IPS-15b (cell line): ENCODE measurements around the gene DPYSL3.

ENCODE experiments used
- H3K27me3 ChIP-seq: one replicate; pipeline ENCODE4 v1.6.1; 2013; ENCODE audit warnings: low read length; ENCODE audit not compliant: control insufficient read depth, insufficient read depth
- H3K36me3 ChIP-seq: one replicate; pipeline ENCODE4 v1.6.1; 2013; ENCODE audit warnings: low read length; ENCODE audit not compliant: control insufficient read depth, insufficient read depth
- H3K4me1 ChIP-seq: one replicate; pipeline ENCODE4 v1.6.1; 2013; ENCODE audit warnings: mild to moderate bottlenecking, low read length; ENCODE audit not compliant: control insufficient read depth, insufficient read depth
- H3K4me3 ChIP-seq: one replicate; pipeline ENCODE4 v1.5.1; 2013; ENCODE audit warnings: low read depth, low read length
- H3K9ac ChIP-seq: one replicate; pipeline ENCODE4 v1.6.1; 2013; ENCODE audit warnings: low read depth, mild to moderate bottlenecking, low read length
- H3K9me3 ChIP-seq: one replicate; pipeline ENCODE4 v1.6.1; 2013; ENCODE audit warnings: mild to moderate bottlenecking, low read length; ENCODE audit not compliant: control insufficient read depth, insufficient read depth

The DPYSL3 gene

DNA sequence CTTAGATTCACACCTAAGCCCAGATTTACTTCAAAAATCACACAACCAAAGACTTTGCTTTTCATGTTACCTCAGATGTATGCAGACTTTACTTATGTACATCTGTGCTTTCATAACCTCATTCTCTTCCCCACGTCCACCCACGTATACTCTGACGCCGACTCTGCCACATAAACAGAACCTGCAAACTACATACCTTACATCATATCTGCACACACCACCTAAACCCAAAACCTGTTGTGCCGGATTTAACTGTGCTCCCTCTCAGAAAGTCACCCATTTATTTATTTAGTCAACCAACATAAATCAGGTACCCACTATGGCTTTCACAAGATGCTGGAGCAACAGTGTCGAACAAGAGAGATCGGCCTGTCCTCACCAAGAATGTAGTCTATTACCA is 1.0 kb upstream of the DPYSL3 start:
- peaks cover 11% of the 10 kb centered on the region for H3K4me1 ChIP-seq
- peaks cover 16% of the 10 kb centered on the region for H3K27me3 ChIP-seq
- H3K4me3 ChIP-seq: no peak overlapping the region
- no peaks in the 10 kb centered on the region for H3K36me3 ChIP-seq
- no peak overlapping the region for H3K9ac ChIP-seq
- H3K9me3 ChIP-seq: no peaks in the 10 kb centered on the region

DNA sequence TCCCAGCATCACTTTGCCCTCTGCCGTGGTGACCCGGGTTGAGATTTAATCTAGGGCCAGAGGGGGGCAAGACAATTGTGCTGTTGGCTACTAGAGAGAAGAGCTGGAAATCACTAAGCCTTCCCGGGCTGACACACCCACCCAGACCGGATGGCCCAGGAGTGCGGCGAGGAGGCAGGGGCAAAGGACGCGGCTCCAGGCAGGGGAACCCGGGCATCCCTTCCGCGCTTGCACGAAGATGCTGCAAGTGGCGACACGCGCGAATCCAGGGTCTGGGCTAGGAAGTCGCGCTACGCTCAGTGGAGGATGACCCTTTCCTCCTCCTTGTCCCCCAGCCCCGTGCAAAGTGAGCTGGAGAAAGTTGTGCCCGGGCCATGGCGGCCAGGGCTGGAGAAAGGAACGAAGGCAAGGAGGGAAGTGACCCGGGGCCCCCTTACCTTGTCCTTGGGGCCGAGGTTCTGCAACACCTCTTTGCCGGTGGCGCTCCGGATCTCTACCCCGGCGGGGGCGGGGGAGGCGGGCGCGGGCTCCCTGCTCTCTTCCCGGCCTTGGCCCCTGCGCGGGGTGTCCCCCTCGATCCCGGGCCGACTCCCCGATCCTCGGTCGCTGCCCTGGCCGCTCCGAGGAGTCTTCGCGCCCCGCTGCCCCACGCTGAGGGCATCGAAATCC is 693 bp downstream of the DPYSL3 start:
- Histone ChIP-seq H3K4me1 (peaks cover 11% of the 10 kb centered on the region), H3K9me3 (no peaks in the 10 kb centered on the region), H3K36me3 (no peaks in the 10 kb centered on the region), H3K4me3 (peak overlapping the region; percentile 94), H3K27me3 (peaks cover 16% of the 10 kb centered on the region), H3K9ac (peak overlapping the region; percentile 92)

DNA sequence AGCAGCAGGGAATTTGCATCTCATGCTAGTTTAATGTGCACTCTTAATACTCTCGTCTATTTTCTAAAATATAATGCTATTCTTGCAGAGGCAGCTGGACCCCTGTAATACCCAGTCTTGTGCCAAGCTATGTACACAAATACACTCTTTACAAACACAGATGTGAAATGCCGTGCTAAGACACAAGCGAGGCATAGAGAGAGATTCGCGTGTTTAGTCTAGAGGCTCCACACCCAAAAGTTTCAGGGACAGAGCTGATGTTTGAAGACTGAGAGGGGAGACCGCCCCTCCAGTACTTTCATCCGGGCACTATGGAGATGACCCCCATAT is 1.2 kb downstream of the DPYSL3 start:
- peak overlapping the region; percentile 94 for H3K4me3 ChIP-seq

DNA sequence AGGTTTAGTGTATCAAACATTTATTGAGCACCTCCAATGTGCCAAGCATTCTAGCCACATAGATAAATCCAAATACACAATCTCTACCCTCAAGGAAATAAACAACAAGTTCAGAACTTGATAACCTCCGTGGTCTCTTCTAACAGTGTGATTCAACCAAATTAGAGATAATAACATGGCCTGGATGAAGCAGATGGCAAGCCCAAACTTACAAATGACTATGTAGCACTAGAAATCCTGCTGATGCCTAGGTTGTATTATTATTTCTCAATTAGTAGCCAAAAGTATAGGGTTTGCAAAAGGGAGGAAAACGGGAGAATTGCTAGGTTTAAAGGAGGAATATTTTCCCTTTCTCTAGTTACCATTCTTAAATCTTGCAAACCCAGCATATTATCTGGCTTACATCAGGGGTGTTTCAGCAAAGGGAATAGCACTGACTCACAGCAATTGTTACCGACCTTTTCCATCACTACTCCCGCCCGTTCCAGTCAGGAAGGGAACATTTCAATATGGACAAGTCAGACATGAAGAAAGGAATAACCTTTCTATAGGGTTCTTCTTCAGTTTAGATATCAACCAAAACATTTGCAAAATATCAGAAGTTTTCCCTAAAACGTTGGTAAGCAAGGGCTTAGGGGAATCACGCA is 2.3 kb downstream of the DPYSL3 start:
- Histone ChIP-seq H3K36me3 (no peaks in the 10 kb centered on the region), H3K27me3 (peaks cover 16% of the 10 kb centered on the region), H3K9ac (no peak overlapping the region), H3K9me3 (no peaks in the 10 kb centered on the region), H3K4me1 (peaks cover 11% of the 10 kb centered on the region), H3K4me3 (peak overlapping the region; percentile 94)

More for the DNA sequence above, 1.2 kb downstream of the DPYSL3 start:
- Histone ChIP-seq H3K9me3 (no peaks in the 10 kb centered on the region), H3K4me1 (peaks cover 11% of the 10 kb centered on the region), H3K27me3 (peaks cover 16% of the 10 kb centered on the region), H3K9ac (peak overlapping the region; percentile 92), H3K36me3 (no peaks in the 10 kb centered on the region)

DNA sequence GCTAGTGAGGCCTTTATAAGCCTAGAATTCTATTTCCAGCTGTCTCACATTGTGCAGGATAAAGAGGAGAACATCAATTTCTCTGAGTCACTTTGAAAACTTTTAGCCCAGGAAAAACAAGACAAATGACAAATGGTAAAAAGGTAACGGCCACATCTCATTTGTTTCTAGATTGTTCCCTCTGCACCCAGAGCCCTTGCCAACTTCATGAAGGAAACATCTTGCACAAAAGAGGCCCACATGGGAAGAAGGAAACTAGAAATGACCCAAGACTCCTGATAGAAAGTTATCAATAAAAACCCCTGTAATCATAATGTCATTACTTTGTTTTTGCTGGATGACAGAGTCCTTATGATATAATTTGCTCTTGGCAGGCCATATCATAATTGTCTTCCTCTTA is 5.3 kb downstream of the DPYSL3 start:
- H3K9ac ChIP-seq: no peak overlapping the region
- peaks cover 8% of the 10 kb centered on the region for H3K4me1 ChIP-seq
- H3K9me3 ChIP-seq: no peaks in the 10 kb centered on the region
- no peak overlapping the region for H3K4me3 ChIP-seq
- H3K36me3 ChIP-seq: no peaks in the 10 kb centered on the region
- H3K27me3 ChIP-seq: no peaks in the 10 kb centered on the region

DNA sequence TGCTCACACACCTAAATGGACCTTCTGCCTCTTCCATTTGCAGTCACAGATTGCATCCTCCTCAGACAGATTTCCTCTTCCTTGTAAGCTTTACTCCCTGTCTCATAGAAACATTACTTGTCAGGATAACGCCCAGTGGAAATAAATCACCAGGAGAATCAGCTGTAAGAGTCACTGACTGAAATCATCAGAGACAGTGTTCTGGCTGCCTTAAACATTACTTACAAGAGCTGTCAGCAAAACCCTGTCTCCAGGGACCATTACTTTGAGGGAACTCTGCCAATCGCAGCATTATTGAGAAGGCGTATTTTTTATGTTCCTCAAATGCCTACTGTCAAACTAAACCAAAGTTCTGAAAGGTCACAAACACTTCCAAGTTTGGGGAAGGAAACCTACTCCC is 5.9 kb downstream of the DPYSL3 start:
- H3K4me3 ChIP-seq: no peak overlapping the region
- H3K4me1 ChIP-seq: peaks cover 8% of the 10 kb centered on the region

DNA sequence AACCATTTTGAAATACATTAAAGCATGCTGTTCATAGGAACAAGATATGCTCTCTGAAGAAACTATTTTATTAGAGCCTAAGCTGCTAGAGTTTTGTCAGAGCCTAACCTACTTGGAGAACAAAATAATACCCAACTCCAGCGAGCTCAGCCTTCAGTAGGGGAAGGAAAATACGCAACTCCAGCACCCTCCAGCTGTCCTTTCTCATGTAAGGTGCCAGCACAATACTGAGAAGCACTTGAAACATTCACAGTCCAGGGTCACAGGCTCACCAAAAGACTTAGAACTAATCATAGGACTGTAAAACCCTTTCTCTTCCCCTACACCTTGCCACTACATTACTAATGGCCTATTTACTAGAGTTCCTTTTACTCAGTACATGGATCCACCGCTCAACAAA is 18.9 kb downstream of the DPYSL3 start:
- Histone ChIP-seq H3K9me3 (no peaks in the 10 kb centered on the region), H3K4me3 (no peak overlapping the region), H3K36me3 (no peaks in the 10 kb centered on the region), H3K27me3 (no peaks in the 10 kb centered on the region), H3K9ac (no peak overlapping the region), H3K4me1 (peaks cover 29% of the 10 kb centered on the region)

More for the DNA sequence above, 5.9 kb downstream of the DPYSL3 start:
- H3K27me3 ChIP-seq: no peaks in the 10 kb centered on the region
- no peaks in the 10 kb centered on the region for H3K36me3 ChIP-seq
- H3K9me3 ChIP-seq: no peaks in the 10 kb centered on the region
- no peak overlapping the region for H3K9ac ChIP-seq

DNA sequence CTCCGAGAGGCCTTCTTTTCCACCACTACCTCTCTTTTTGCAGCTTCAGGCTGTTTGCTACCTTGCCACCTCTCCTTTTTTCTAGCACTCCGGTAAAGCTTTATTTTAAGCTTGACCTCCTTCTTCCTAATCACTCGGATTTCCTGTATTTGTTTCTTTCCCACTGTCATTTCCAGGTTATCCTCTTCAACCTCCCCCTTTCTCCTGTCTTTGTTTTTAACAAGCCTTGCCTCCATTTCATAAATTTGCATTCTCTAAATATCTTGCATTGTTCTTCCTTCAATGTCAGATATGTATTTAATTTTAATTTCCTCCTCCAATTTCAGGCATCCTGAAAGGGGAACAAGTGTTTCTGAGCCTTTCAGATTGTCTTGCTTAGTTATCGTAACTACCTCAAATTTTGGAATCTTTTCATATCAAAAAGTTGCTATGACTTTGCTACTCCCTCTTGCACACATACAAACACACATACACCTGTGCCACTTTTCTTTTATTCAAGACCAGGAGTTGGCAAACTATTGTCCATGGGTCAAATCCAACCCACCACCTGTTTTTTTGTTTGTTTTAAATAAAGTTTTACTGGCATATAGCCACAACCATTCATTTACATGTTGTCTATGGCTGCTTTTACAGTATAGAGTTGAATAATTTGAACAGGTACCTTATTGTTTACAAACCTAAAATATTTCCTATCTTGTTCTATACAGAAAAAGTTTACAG is 22.7 kb downstream of the DPYSL3 start:
- Histone ChIP-seq H3K9ac (no peak overlapping the region), H3K27me3 (no peaks in the 10 kb centered on the region), H3K4me1 (peaks cover 42% of the 10 kb centered on the region), H3K9me3 (no peaks in the 10 kb centered on the region), H3K4me3 (no peak overlapping the region), H3K36me3 (no peaks in the 10 kb centered on the region)

DNA sequence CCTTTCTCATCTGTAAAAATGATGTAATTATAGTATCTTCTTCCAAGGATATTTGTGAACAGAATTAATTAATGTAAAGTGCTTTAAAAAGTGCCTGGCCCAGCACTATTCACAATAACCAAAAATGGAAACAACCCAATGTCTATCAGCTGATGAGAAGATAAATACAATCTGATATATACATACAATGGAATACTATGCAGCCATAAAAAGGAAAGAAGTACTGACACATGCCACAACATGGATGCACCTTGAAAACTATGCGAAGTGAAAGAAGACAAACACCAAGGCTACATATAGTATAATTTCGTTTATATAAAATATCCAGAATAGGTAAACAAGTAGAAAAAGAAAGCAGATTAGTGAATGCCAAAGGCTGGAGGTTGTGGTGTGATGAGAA is 24.1 kb downstream of the DPYSL3 start:
- H3K27me3 ChIP-seq: no peaks in the 10 kb centered on the region
- H3K4me1 ChIP-seq: peaks cover 31% of the 10 kb centered on the region
- H3K4me3 ChIP-seq: no peak overlapping the region
- no peaks in the 10 kb centered on the region for H3K9me3 ChIP-seq
- H3K36me3 ChIP-seq: no peaks in the 10 kb centered on the region
- no peak overlapping the region for H3K9ac ChIP-seq

DNA sequence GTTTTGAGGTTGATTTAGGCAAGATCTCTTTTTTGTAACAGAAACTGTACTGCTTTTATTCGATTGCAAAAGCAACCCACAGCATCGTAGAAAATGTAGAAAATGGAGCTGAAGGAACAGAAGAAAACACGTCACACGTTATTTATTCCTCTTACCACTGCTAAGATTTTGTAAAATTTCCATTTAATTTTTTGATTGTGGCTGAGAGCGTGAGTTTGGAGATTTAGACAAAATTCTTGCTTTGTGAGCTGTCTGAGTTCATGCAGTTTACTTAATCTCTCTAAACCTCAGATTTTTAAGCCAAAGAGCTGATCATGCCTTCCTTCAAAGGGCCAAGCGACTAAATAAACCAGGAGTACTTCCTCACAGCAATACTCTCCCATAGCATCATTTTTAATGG is 24.8 kb downstream of the DPYSL3 start:
- Histone ChIP-seq H3K4me3 (no peak overlapping the region), H3K9ac (no peak overlapping the region), H3K9me3 (no peaks in the 10 kb centered on the region), H3K27me3 (no peaks in the 10 kb centered on the region), H3K4me1 (peaks cover 29% of the 10 kb centered on the region), H3K36me3 (no peaks in the 10 kb centered on the region)

DNA sequence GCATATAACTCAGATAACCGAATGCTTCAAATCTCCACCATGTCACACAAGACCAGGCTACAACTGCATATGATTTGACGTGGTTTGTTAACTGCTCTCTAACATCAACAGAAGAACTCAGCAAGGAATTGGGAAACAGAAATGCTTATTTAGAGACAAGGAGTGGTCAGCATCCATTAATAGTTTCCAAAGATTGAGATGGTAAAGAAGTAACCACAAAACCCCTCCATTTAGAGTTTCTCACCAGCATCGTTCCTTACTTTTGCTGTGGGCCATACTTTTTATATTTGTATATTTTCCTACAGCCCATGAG is 25.2 kb downstream of the DPYSL3 start:
- Histone ChIP-seq H3K9ac (no peak overlapping the region), H3K36me3 (no peaks in the 10 kb centered on the region), H3K9me3 (no peaks in the 10 kb centered on the region), H3K4me3 (no peak overlapping the region), H3K4me1 (peaks cover 33% of the 10 kb centered on the region), H3K27me3 (no peaks in the 10 kb centered on the region)
